Fibroblast of skin of back (primary cell): ENCODE measurements around the gene ELK3.

Experiments
- DNase-seq: peaks from one replicate; pipeline ENCODE4 v3.0.0-alpha.2; 2013

The ELK3 gene

DNA sequence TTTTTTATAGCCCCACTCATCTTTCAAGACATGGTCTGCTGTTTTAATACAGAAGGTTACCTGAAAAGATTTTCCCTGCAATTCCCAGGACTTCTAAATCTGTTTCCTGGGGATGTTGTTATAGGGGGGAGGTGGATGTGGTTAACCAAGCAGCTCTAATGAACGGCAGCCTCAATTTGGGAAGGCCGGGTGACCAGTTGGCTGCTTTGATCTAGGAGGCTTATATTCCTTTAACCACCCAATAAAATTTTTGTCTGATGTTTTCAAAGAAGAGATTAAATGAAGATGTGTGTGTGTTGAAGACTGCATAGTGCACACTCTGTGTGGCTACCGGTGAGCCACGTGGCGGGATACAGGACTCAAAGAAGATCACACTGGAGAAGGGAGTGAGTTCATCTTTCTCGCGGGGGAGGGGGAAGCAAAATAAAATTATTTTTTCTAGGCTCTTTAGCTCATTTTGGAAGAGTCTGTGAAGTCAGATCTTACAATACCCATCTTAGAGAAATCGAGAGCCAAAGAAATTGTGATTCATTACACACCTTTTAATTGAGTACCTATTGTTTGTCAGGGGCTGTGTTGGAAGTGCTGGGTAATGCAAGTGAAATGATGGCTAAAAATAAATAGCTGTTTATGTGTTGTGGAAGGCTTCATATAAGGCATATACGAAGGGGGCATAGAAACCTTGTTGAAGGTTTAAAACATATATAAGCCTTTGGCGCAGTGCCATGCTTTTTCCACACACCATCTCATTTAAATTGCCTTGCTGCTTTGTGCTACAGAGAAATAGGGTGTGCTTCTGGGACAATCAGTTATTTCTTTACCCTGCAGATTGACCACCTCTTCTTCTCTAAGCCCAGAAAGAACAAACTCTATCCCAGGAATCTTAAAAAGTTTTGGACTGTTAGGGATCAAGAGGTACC lies 18.5 kb downstream of the ELK3 start:
- DNase-seq: no peak

DNA sequence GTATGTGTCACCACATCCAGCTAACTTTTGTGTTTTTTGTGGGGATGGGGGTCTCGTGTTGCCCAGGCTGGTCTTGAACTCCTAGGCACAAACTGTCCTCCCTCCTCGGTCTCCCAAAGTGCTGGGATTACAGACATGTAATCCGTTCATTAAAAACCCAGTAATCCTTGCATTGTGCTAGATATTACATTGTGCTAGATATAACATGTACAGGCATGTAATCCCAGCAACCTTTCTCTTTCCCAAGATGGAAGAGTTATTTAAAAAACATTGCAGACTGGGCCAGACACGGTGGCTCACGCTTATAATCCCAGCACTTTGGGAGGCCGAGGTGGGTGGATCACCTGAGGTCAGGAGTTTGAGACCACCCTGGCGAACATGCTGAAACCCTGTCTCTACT lies 19.7 kb downstream of the ELK3 start:
- DNase-seq: no peak

DNA sequence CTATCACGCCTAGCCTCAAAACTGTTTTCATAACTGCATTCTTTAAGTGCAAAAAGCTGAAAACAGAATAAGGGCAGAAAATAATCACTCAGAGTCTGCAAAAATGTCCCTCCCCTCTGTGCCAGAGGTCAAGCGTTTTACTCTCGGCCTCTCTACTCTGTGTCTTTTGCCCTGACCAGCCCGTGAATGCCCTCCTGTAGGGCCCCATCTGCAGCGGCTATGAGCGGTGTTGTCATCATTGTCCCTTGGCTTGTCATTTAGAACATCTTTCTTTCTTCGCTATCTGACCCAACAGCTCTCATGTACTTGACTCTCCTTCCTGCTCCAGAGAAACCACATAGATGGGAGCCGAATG lies 21.7 kb downstream of the ELK3 start:
- DNase-seq: no peak

DNA sequence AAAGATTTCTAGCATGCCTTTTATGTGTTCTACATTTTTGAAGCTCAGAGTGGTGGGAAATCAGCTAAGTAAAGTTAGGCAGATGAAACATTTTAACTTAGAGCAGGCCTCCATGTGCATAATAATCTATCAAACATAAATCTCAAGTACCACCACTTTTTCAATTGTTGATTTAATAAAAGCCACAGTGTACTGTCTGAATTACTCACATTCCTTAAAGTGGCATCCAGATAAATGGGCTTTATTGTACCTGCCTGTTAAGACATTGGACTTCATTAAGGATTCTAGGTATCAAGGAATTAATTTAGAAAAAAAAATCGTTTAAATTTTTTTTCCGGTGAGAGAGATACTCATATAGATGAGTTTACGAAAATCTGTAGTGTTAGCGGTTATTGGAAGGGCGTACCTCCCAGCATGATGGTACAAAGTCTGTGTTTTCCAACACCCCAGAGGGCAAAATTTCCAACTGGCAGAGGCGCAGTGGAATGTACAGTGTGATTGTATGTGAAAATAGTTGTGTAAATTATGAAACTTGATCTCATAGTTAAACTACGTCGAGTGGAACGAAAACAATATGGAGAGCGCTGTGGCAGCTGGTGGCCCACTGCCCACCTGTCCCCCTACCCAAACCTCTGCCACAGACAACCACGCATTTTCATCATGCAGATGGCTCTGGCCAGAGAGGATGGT lies 25.0 kb downstream of the ELK3 start:
- DNase-seq: no peak

DNA sequence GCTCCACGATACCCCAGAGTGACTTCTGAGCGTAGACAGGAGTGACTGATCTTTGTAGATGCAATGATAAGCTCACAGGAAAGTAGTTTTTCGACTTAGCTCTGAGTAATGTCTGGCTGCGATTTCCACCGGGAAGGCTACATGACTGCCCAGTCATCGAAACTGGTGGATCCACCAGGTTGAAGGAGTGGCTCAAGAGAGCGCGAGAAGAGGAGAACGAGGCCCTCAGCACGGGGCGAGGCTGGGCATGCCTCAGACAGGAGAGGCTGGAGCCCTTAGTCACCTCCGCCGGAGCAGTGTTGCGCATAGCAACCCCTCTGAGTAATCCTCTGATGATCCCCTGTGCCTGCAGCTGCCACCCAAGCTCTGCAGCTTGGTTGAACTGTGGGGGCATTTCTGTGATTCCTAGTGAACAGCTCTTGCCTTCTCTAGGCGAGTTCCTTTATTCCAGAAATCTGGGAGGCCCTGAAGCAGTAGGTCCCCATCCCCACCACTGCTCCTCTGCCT lies 25.6 kb downstream of the ELK3 start:
- DNase-seq: peak; percentile 98

DNA sequence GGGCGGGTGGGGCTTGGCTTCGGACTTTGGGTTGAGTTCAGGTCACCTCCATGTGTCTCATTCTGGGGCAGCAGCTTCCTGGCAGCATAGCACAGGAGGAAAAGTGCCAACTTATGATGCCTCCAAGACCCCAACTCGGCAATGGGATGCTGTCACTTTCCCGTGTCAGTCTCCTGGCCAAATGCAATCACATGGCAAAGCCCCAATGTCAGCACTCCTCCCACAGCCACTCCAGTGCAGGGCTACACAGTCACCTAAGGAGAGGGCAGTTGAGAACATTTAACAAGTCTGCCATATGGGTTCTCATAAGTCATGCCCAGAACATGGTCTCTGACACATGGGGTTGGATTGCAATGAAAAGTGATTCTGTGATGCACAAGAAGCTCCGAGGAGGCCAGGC lies 26.7 kb downstream of the ELK3 start:
- DNase-seq: peak; percentile 44

DNA sequence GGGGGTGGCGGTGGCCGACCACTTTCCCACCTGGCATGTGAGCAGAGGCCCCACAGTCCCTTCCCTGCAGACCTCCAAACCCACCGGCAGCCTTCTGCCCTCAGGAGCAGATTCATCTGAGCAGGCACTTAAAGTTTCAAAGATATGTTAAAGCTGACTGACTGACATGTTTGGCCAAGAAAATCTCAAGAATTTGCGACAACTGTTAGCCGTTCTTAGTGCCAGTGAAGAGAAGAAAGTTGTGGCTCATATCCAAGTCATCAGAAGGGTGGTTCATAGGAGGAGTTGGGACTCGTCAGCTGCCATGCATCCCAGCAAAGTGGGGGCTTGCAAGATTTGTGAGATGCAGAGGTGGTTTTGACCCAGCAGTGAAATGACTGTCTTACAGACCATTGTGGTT lies 27.2 kb downstream of the ELK3 start:
- DNase-seq: no peak

DNA sequence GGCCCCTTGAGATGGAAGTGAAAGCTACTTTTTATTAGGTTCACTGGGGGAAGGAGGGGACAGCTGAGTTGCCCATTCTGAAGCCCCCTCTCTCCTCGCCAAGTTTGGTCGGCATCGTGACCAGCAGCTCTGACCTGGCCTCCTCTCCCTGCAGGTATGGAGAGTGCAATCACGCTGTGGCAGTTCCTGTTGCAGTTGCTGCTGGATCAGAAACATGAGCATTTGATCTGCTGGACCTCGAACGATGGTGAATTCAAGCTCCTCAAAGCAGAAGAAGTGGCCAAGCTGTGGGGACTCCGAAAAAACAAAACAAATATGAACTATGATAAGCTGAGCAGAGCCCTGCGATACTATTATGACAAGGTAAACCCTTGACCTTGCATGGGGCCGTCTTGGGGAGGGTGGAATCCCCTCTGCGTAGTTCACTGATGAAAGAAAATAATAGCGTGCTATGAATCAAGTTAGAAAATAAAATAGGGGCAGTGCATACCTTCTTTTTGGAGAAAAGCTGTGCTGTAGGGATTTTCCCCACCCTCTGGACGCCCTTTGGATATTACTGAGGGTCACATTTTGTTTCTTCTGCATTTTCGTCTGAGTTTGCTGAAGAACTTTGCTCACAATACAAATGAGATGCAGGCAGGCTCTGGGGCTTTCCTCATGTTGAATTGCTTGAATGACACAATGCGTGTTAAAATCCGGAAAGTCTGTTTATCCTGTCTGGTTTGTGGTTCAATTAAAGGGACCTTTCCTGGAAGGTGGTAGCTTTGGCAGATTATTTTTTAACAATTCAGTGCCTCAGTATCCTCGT lies 29.4 kb downstream of the ELK3 start:
- DNase-seq: no peak

DNA sequence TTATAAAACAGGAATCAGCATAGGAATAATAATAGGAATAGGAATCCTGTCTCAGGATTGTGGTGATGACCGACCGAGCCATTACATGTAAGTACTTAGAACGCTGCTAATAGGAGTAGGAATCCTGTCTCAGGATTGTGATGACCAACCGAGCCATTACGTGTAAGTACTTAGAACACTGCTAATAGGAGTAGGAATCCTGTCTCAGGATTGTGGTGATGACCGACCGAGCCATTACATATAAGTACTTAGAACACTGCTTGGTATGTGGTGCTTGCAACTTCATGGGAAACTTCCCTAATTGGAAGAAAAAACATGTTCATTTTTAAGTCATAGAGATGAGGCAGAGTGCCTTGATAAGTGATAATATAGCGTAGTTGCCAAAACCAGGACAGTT lies 30.0 kb downstream of the ELK3 start:
- no peak for DNase-seq

DNA sequence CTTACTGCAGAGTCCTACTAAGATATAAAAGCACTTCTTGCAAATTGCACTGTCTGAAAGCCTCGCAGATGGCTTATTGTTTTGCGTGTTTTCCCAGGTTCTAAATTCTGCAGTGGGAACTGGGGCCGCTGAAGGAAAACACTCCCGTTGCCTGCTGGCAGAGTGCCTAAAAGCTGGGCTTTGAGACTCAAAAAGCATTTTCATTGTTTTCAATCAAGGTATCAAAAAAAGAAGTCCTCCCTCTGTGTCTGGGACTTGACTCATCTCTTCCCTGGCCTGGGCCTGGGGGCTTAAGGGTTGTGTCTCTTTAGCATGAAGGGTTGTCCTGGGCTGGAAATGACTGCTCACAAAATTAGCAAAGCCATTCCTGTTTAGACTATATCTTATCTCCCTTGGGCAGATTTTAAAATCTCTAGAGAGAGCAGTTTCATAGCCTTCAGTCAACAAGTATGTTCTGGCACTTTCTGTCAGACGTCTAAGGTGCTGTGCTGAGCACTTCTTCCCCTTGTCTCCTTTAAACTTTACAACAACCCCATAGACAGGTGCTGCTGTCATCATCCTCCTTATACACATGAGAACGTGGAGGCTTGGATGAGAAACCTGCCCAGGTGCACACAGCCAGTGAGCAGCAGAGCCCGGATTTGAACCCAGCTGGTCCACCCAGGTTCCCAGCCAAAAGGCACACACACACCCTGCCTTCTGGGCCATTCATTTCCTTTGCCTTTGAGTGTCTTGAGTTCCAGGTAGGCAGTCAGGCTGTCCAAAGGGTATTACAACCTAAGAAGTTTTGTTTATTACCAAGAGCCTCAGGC lies 31.1 kb downstream of the ELK3 start:
- no peak for DNase-seq

DNA sequence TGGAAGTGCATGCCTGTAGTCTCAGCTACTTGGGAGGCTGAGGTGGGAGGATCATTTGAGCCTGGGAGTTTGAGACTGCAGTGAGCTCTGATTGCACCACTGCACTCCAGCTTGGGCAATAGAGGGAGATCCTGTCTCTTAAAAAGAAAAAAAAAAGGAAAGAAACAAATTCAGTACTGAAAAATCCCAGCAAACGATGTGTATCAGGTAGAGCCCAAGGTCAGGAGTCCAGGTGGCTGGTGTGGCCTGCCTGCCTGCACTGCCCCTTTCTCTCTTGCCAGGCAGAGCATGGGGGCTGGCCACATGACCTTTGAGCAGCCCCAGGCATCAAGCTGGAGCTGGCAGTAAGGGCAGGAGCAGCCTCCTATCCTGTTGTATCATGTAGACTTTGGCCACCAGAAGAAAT lies 31.8 kb downstream of the ELK3 start:
- DNase-seq: no peak

DNA sequence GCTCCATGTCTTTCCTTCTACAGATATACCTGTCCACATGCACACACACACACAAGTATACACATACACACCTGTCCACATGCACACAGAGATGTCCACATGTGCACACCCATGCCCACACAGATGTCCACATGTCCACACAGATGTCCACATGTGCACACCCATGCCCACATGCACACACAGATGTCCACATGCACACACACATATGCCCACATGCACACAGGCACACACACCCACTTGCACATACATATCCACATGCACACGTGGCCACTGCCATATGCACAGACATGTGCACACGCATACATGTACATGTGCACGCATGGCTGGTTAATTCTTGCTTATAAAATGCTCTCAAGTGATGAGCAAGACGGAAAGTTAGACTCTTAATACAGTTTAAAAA lies 32.2 kb downstream of the ELK3 start:
- DNase-seq: no peak

DNA sequence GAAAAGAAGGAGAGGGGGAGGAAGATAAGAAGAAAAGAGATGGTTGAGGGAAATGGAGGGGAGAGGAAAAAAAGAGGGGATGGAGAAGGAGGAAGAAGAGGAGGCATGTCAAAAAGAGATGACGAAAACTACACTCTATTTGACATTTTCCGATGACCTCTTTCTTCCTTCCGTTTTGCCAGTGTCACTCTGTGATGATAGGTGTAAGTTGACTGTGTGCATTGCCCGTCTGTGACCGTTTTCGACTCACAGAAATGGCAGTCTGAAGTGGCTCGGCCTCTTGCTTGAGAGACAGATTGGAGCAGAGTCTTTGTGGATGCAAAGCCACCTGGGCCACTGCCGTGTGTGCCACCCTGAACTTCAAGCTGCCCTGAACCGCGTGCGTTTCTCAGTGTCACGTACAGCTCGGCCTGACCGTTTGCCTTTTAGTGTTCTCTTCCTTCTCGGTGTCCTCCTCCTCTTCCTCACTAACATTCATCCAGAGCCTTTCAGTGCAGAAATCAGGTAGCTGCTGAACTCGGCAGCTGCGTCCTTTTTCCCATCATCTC lies 32.7 kb downstream of the ELK3 start:
- DNase-seq: no peak

DNA sequence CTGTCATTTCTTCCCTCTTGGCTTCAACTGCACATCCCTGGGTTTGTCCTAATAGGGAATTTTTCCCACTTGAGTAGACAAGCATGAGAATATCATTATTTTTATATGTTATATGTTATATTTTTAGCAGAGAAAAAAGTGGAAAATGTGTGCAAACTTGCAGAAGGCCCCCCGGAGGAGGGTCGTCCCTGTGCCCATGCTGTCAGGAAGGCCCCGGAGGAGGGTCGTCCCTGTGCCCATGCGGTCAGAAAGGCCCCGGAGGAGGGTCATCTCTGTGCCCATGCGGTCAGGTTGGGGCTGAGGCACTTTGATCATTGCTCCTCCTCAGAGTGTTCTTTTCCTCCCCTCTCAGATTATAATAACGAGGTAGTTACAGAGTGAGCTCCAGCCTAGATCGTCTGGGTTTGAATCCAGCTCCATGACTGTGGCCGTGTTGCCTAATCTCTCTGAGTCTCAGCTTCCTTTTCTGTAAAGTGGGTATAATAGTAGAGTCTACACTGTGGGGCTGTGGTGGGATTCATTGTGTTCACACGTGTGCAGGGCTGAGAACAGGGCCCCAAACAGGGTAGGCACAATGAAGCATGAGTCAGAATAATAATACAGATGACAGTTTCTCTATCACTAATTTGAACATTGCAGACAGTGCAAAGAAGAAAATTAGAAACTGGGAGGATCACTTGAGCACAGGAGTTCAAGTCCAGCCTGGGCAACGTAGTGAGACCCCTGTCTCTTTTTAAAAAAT lies 33.4 kb downstream of the ELK3 start:
- no peak for DNase-seq

DNA sequence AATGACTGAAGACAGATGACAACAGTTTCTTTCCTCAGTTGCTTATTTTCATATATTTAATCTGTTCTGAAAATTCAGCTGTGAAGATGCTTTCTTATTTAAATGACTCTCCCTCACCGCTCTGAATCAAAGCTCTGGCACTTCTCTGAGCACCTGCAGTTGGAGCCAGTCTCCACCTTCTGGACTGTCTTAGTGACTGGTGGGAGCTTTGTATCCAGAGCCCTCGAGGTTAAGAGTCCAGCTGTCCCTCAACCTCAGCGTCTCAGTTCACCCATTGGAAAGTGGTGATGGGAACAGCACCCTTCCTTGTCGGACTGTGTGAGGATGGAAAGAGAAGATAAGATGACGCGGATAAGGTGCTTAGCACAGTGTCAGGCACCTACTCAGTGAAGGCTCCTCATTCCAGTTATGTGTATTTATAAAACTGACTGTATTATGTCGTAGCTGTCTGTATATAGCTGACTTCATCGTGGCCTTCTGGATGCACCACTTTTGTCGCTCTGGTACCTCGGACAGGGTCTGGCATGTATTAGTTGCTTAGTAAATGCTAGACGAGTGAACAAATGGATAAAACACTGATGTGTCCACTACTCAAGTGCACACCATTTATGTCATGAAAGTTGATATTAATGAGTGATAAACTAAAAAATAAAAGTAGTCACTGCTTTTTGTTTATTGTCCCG lies 34.5 kb downstream of the ELK3 start:
- DNase-seq: no peak

DNA sequence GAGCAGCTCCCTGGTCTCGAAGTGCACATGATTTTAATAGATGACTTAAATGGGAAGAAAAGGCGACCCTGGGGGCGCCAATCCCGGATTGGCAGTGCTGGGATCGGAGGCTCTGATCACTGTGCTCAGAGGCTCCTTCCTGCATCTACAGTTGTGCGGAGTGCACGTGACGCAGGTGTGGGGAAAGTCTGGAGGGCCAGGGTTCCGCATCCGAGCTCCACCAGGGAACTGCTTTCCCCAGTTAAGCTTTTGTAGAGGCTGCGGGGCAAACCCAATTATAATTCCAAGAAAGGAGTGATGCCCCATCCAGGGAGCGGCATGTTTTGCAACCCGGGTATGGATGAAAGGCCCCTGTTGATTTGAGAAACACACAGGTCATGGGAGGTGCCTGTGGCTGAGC lies 36.5 kb downstream of the ELK3 start:
- no peak for DNase-seq

DNA sequence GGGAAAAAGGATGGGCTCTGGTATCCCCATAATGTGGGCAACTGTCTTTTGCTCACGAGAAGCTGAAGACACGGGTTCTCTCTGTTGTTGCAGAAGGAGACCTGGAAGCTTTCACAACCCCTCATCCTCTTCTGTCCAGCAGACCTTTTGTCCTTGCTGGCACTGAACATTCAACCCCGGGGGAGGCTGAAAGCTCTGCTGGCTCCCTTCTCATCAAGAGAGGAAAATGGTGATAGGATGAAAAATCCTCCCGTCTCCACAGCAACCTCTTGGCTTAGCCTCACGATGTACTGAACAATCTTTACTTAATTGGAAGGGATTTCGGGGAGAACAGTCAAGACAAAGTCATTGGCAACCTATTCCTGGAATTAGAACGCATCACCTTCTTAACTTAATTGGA lies 39.0 kb downstream of the ELK3 start:
- DNase-seq: no peak

DNA sequence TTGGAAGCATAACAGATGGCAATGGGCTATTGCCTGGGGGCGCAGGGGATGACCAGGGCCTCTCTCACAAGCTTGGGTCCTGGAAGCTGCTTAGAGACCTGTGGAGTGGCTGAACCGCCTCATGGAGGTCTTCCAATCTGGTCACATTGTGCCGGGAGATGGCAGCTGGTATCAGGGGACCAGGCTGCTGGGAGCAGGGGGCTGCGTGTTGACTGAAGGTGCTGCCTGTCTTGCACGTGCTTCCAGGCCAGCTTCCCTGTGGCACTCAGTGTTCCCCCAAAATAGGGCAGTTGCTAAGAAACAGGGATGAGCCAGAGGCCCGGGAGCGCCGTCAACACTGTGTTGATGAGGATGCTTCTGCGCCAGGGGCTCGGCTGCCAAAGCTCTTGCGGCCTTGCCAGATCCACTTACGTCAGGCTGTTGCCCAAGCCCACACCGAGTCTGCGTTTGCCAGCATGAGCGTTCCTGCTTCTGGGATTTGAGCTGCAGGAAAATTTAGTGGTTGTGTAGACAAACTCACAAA lies 39.8 kb downstream of the ELK3 start:
- DNase-seq: peak; percentile 45

DNA sequence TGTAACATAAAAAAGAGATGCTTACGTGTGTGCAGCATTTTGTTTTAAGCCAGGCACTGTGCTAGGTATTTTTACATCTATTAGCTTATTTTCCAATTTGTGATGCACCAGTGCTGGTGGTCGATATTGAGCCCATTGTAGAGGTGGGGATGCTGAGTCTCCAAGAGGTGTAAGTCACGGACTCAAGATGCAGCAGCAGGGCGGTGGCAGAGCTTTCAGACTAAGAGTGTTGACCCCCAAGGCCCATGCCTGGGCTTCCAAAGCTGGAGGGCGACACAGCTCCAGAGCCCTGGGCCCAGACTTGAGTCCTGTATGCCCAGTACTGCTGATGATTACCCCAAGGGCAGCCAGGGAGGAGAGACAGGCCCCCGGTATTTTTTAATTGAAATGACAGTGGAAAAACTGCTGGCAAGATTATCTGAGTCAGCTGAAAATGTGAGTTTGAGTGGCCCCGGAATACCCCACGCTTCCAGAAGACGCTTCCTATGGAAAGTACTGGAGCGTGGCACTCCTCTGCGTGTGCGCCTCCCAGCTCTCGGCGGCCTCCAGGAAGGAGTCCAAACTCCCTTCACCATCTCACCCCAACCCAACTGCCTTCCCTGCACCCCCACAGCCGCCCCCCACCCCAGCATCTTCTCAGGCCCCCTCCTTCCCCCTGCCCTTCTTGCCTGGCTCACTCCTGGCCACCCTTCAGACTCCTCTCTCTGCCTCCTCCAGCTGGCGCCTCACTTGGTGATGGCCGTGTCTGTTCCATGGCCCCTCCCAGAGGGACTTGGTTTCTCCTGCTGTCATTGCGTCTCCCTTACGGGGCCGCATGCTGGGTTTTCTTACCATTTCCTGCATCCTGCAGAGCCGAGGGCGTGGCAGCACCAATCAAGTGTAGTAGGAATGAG lies 40.7 kb downstream of the ELK3 start:
- no peak for DNase-seq
